ENCODE results near the gene LGALSL. TPM values are rescaled to one million over a fixed set of nuclear protein-coding genes. Genes with fewer than 3 reads are reported as not detected.

Gene LGALSL
- total and polyA plus RNA-seq, 8 donors, result 33.5 to 116 (median 90.9) TPM

DNA sequence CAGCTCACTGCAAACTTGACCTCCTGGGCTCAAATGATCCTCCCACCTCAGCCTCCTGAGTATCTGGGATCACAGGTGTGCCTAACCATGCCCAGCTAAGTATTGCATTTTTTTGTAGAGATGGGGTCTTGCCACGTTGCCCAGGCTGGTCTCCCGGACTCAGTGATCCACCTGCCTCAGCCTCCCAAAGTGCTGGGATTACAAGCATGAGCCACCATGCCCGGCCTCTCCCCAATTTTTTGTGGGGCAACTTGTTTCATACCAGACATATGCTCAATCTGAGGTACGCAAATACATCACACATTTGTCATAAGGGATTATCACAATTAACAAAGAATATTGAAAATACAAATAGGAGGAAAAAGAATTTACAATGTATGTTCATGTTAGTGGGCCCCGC, 27.7 kb downstream of the LGALSL start:
- ATAC-seq (no peak), DNase-seq (no peak)
- Histone ChIP-seq H3K36me3 (no peaks in the 10 kb centered on the region), H3K4me3 (no peak overlapping the region), H3K27ac (no peak overlapping the region), H3K27me3 (no peaks in the 10 kb centered on the region), H3K9me3 (no peaks in the 10 kb centered on the region), H3K4me1 (no peaks in the 10 kb centered on the region)
- TF ChIP-seq, protein P1, sequence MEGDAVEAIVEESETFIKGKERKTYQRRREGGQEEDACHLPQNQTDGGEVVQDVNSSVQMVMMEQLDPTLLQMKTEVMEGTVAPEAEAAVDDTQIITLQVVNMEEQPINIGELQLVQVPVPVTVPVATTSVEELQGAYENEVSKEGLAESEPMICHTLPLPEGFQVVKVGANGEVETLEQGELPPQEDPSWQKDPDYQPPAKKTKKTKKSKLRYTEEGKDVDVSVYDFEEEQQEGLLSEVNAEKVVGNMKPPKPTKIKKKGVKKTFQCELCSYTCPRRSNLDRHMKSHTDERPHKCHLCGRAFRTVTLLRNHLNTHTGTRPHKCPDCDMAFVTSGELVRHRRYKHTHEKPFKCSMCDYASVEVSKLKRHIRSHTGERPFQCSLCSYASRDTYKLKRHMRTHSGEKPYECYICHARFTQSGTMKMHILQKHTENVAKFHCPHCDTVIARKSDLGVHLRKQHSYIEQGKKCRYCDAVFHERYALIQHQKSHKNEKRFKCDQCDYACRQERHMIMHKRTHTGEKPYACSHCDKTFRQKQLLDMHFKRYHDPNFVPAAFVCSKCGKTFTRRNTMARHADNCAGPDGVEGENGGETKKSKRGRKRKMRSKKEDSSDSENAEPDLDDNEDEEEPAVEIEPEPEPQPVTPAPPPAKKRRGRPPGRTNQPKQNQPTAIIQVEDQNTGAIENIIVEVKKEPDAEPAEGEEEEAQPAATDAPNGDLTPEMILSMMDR (IDR thresholded peaks at IDR 0.05), result no peak
- intact Hi-C loops (cut with DNase I), result loop anchor here in 1 of 2 donors (10.0 kb wide), 1 partner anchor 137 kb away; no protein-coding TSS in a partner anchor

DNA sequence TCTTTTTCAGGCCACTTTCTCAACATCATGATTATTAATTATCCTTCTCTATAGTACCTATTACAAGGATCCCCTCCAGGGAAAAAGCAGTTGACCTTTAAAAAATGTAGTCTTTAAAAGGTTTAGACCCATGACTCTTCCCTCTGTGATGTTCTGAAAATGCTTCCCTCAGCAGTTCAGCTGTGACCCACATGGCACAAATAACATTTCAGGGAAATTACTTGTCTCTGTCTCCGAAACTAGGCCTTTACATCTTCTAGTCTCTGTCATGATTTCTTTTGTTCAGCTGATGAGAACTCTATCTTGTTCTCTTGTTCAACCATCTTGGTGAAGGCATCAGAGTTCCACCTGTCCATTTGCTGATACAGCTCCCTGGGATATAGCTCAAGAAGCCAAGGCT, 28.3 kb downstream of the LGALSL start:
- Histone ChIP-seq H3K27me3 (no peaks in the 10 kb centered on the region), H3K4me1 (no peaks in the 10 kb centered on the region), H3K9me3 (no peaks in the 10 kb centered on the region), H3K4me3 (no peak overlapping the region), H3K36me3 (no peaks in the 10 kb centered on the region), H3K27ac (no peak overlapping the region)
- DNase-seq (no peak), ATAC-seq (no peak)
- TF ChIP-seq, protein P1 (IDR thresholded peaks at IDR 0.05), result no peak
- intact Hi-C loops (cut with DNase I), result loop anchor here in 1 of 2 donors (10.0 kb wide), 1 partner anchor 137 kb away; no protein-coding TSS in a partner anchor

- TF ChIP-seq, protein P1 (IDR thresholded peaks at IDR 0.05), result no peak
- ATAC-seq, result no peak
- intact Hi-C loops (cut with DNase I), result loop anchor here in 1 of 2 donors (10.0 kb wide), 1 partner anchor 138 kb away; no protein-coding TSS in a partner anchor
- no peak for DNase-seq
- H3K4me3 ChIP-seq, result no peak overlapping the region
- H3K27me3 ChIP-seq, result no peaks in the 10 kb centered on the region
- peaks cover 0 to 4% of the 10 kb centered on the region in 2 donors for H3K4me1 ChIP-seq
- no peak overlapping the region for H3K27ac ChIP-seq
- no peaks in the 10 kb centered on the region for H3K9me3 ChIP-seq
- H3K36me3 ChIP-seq, result no peaks in the 10 kb centered on the region
Observed at GRCh38 chr2:64482765-64483504, 29.0 kb downstream of the LGALSL start.

GRCh38 chr2:64485331-64485730, 31.4 kb downstream of the LGALSL start:
- Histone ChIP-seq H3K36me3 (no peaks in the 10 kb centered on the region), H3K27ac (no peak overlapping the region), H3K4me1 (peaks cover 0 to 20% of the 10 kb centered on the region in 2 donors), H3K27me3 (no peaks in the 10 kb centered on the region), H3K4me3 (no peak overlapping the region), H3K9me3 (no peaks in the 10 kb centered on the region)
- ATAC-seq, result no peak
- no peak for DNase-seq
- intact Hi-C loops (cut with DNase I), result loop anchor here (5.0 to 10.0 kb wide), 2 partner anchors 141 to 153 kb away; no protein-coding TSS in a partner anchor
- TF ChIP-seq, protein P1 (IDR thresholded peaks at IDR 0.05), result no peak

DNA sequence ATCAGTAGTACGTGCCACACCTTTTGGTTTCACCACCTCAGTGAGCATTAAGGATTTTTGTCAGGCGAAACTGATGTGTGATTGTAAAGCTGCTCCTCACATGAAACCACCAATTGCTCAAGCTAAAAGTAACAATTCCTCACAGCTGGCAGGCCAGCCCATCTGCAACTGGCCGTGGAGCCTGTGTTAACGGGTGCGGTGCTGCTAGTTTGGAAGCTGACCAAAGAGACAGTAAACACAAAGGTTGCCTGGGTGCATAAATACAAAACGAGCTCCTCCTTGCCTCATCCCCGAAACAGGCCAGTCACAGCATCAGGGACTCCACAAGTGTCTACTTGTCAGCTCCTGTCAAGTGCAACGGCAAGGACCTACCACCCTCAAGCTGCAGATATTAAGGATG, 32.0 kb downstream of the LGALSL start:
- DNase-seq (peak in 1 of 4 donors; percentile 52), ATAC-seq (no peak)
- TF ChIP-seq, protein P1 (IDR thresholded peaks at IDR 0.05), result no peak

More for the DNA sequence above, 32.0 kb downstream of the LGALSL start:
- intact Hi-C loops (cut with DNase I), result loop anchor here (5.0 to 10.0 kb wide), 2 partner anchors 141 to 154 kb away; no protein-coding TSS in a partner anchor
- Histone ChIP-seq H3K4me3 (no peak overlapping the region), H3K27me3 (no peaks in the 10 kb centered on the region), H3K27ac (no peak overlapping the region), H3K9me3 (no peaks in the 10 kb centered on the region), H3K4me1 (peaks cover 0 to 20% of the 10 kb centered on the region in 2 donors), H3K36me3 (no peaks in the 10 kb centered on the region)

Measured in left lung (tissue), 10 donors.